Mucosa of descending colon (tissue), 3 donors: Measurements from ENCODE around the gene EXOSC2. TPM values are rescaled to one million over a fixed set of nuclear protein-coding genes. Genes with fewer than 3 reads are reported as not detected.

ENCODE experiments used
- ATAC-seq: fragments of 200-7000 bp; cut with Tn5 transposase; one replicate; pipeline ENCODE4 v1.9.1; 2020; ENCODE audit warnings: mild to moderate bottlenecking, moderate library complexity
- DNase-seq, 3 donors: peaks; one replicate each; pipeline ENCODE4 v3.0.0-alpha.2; 2020
- H3K36me3 ChIP-seq: fragments of 200-600 bp; one replicate; pipeline ENCODE4 v1.8.0; 2021; ENCODE audit warnings: low read depth, mild to moderate bottlenecking
- H3K4me1 ChIP-seq: fragments of 200-600 bp; one replicate; pipeline ENCODE4 v1.8.0; 2021; ENCODE audit warnings: low read depth, mild to moderate bottlenecking
- H3K4me3 ChIP-seq: fragments of 200-600 bp; one replicate; pipeline ENCODE4 v1.8.0; 2021; ENCODE audit warnings: mild to moderate bottlenecking
- H3K9me3 ChIP-seq: fragments of 200-600 bp; one replicate; pipeline ENCODE4 v1.8.0; 2021; ENCODE audit warnings: mild to moderate bottlenecking
- intact Hi-C, 2 donors: fragments of 100-400 bp; cut with DNase I in 1 of 2; cut with micrococcal nuclease in 1 of 2; formaldehyde crosslinking; loops; one replicate each; pipeline versions ENCODE4 v1.11.0 to v1.11.1; 2022; cut with DNase I, micrococcal nuclease
- total RNA-seq, 3 donors: library from RNA; stranded (reverse); fragmentation: NEBNext Ultra II Directional in 2 of 3; extraction: Animal tissue kit (Norgen Biotek cat#: 25700) in 2 of 3; gene quantifications; one replicate each; pipeline versions ENCODE4 v1.2.1 to v1.2.4, GENCODE V29; 2021 to 2023
- TF ChIP-seq, protein P1 (sequence below): fragments of 200-600 bp; IDR thresholded peaks from one replicate; pipeline ENCODE4 v1.8.0; 2022; ENCODE audit warnings: antibody characterized with exemption, mild to moderate bottlenecking
- donor health status: DM: no; HTN: no; CAD: no; lungs with moderate emphysema.
- donor health status: DM: no; HTN: no; CAD: no.
- donor health status: DM: no; HTN: yes; CAD: no.

EXOSC2 gene
- total RNA-seq, 3 donors from 2014 or later = 18.3 to 25.7 (median 19.1) TPM

DNA sequence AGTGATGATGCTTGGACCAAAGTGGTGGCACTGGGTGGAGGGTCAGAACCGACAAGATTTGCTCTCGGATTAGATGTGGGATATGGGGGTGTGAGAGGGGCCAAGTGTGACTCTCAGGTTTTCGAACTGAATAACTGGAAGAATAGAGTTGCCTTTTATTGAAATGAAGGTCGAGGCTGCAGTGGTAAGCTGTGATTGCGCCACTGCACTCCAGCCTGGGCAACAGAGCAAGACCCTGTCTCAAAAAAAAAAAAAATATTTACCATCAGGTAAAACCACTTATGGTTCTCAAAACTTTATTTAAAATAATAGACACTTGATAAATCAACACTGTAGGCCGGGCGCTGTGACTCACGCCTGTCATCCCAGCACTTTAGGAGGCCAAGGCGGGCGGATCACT lies 27.2 kb downstream of the EXOSC2 start:
- ATAC-seq (no peak), DNase-seq (no peak)
- TF ChIP-seq, protein P1, sequence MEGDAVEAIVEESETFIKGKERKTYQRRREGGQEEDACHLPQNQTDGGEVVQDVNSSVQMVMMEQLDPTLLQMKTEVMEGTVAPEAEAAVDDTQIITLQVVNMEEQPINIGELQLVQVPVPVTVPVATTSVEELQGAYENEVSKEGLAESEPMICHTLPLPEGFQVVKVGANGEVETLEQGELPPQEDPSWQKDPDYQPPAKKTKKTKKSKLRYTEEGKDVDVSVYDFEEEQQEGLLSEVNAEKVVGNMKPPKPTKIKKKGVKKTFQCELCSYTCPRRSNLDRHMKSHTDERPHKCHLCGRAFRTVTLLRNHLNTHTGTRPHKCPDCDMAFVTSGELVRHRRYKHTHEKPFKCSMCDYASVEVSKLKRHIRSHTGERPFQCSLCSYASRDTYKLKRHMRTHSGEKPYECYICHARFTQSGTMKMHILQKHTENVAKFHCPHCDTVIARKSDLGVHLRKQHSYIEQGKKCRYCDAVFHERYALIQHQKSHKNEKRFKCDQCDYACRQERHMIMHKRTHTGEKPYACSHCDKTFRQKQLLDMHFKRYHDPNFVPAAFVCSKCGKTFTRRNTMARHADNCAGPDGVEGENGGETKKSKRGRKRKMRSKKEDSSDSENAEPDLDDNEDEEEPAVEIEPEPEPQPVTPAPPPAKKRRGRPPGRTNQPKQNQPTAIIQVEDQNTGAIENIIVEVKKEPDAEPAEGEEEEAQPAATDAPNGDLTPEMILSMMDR = no peak
- peaks cover 7% of the 10 kb centered on the region for H3K4me1 ChIP-seq
- intact Hi-C loops = no loop called here
- no peaks in the 10 kb centered on the region for H3K36me3 ChIP-seq
- H3K9me3 ChIP-seq = no peaks in the 10 kb centered on the region
- no peak overlapping the region for H3K4me3 ChIP-seq

GRCh38 chr9:130728721-130729120 lies 35.1 kb downstream of the EXOSC2 start:
- intact Hi-C loops = no loop called here
- H3K9me3 ChIP-seq = no peaks in the 10 kb centered on the region
- no peak for DNase-seq
- ATAC-seq = no peak
- no peaks in the 10 kb centered on the region for H3K36me3 ChIP-seq
- H3K4me1 ChIP-seq = peaks cover 18% of the 10 kb centered on the region
- H3K4me3 ChIP-seq = no peak overlapping the region
- TF ChIP-seq, protein P1 = no peak

DNA sequence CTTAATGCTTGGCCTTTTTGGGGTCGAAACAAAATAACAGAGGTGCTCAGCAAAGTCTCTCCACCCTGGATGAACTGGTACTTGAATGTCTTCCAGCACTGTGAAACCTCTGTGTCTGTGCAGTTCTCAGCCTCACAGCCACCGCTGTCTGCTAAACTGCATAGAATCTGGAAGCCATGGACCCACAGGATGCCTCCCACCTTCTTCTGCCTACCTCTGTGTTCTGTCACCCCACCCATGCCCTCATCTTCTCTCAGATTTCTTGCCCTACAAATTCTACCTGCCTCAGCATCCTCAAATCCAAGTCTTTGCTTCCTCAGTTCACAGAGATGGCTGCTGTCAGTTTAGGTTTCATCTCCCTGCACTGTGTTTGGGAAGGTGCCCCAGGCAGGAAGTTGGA lies 35.6 kb downstream of the EXOSC2 start:
- TF ChIP-seq, protein P1 = no peak
- DNase-seq = no peak
- no peaks in the 10 kb centered on the region for H3K36me3 ChIP-seq
- H3K4me1 ChIP-seq = peaks cover 20% of the 10 kb centered on the region
- ATAC-seq = no peak
- intact Hi-C loops = no loop called here
- H3K9me3 ChIP-seq = no peaks in the 10 kb centered on the region
- no peak overlapping the region for H3K4me3 ChIP-seq

DNA sequence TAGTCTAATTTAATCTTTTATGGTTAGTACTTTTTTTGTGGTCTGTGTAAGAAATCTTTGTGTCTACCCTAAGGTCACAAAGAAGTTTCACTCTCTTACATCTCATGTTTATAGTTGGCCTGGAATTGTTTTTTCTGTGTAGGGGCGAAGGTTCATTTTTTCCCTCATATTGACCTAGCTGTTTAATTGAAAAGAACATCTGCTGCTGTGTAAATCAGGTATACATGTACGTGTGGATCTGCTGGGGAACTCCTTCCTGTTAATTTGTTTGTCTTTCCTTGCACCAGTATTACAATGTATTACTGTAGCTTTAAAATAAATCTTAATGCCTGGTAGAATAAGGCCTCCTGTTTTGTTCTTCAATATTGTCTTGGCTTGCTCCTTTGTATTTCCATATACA lies 37.8 kb downstream of the EXOSC2 start:
- Histone ChIP-seq H3K4me3 (no peak overlapping the region), H3K4me1 (peaks cover 20% of the 10 kb centered on the region), H3K36me3 (no peaks in the 10 kb centered on the region), H3K9me3 (no peaks in the 10 kb centered on the region)
- TF ChIP-seq, protein P1 = no peak
- DNase-seq (no peak), ATAC-seq (peak; percentile 83)
- intact Hi-C loops = loop anchor here in 1 of 2 donors (5.0 kb wide), 1 partner anchor 36 kb away; no protein-coding TSS in a partner anchor

GRCh38 chr9:130732136-130732535 lies 38.6 kb downstream of the EXOSC2 start:
- ATAC-seq = peak; percentile 12
- DNase-seq = no peak
- Histone ChIP-seq H3K4me1 (peaks cover 20% of the 10 kb centered on the region), H3K9me3 (no peaks in the 10 kb centered on the region), H3K4me3 (no peak overlapping the region), H3K36me3 (no peaks in the 10 kb centered on the region)
- TF ChIP-seq, protein P1 = no peak
- intact Hi-C loops = loop anchor here in 1 of 2 donors (5.0 kb wide), 1 partner anchor 35 kb away; no protein-coding TSS in a partner anchor

DNA sequence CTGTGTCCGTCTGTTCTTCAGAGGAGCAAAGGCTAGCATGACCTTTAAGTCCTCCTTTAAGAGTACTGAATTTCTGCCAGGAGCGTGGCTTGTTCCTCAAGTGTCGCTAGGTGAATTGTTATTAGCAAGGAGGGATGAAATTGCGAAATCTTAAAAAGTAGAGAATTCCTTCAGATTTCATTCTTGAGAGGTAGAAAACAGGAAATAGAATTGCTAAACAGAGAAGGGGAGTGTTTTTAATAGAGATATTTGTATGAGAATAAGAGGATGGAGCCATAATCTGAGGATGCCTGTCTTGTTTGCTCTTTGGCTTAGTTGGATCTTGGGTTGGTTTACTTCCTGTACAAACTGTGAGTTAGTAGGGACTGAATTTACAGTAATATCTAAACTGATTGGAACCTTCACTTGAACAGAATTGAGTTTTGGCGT lies 39.2 kb downstream of the EXOSC2 start:
- intact Hi-C loops = loop anchor here in 1 of 2 donors (5.0 kb wide), 1 partner anchor 34 kb away; no protein-coding TSS in a partner anchor
- TF ChIP-seq, protein P1 = no peak
- ATAC-seq (peak; percentile 20), DNase-seq (no peak)
- H3K4me3 ChIP-seq = no peak overlapping the region
- no peaks in the 10 kb centered on the region for H3K9me3 ChIP-seq
- no peaks in the 10 kb centered on the region for H3K36me3 ChIP-seq
- peaks cover 20% of the 10 kb centered on the region for H3K4me1 ChIP-seq
